CD4-positive, CD25-positive, alpha-beta regulatory T cell (primary cell): Measurements from ENCODE around the gene BABAM2. TPM values are rescaled to one million over a fixed set of nuclear protein-coding genes. Genes with fewer than 3 reads are reported as not detected.
A peak's percentile ranks its signal among the peaks of the same experiment; 100 is the strongest.

ENCODE experiments used
- ATAC-seq, 2 donors: fragments of 150-1000 bp; cut with Tn5 transposase; one replicate each; pipeline ENCODE4 v1.10.0; 2021; ENCODE audit warnings: low read depth in 2 of 2, moderate number of reproducible peaks in 2 of 2, moderate library complexity in 1 of 2
- DNase-seq, 3 donors: peaks; one replicate each; pipeline versions ENCODE4 v3.0.0 to v3.0.0-alpha.2; 2012 to 2022; ENCODE audit warnings: mixed read lengths in 1 of 3
- H3K27ac ChIP-seq: one replicate; pipeline ENCODE4 v1.7.0; 2013; ENCODE audit warnings: mild to moderate bottlenecking, low read length; ENCODE audit not compliant: insufficient read depth, poor library complexity, severe bottlenecking
- H3K27me3 ChIP-seq: one replicate; pipeline ENCODE4 v1.7.0; 2013; ENCODE audit warnings: low read length; ENCODE audit not compliant: control insufficient read depth, insufficient read depth
- H3K36me3 ChIP-seq: one replicate; pipeline ENCODE4 v1.7.0; 2013; ENCODE audit warnings: mild to moderate bottlenecking, low read length, moderate library complexity; ENCODE audit not compliant: control insufficient read depth, insufficient read depth
- H3K4me1 ChIP-seq: 2 replicates; pipeline ENCODE4 v1.7.0; 2013; ENCODE audit warnings: mild to moderate bottlenecking, low read length; ENCODE audit not compliant: insufficient read depth, control insufficient read depth, poor library complexity, severe bottlenecking
- H3K4me3 ChIP-seq: one replicate; pipeline ENCODE4 v1.7.0; 2013; ENCODE audit warnings: low read depth, mild to moderate bottlenecking, low read length, moderate library complexity
- H3K9me3 ChIP-seq, 2 experiments: 1 replicate in 1 of 2; 2 replicates in 1 of 2; pipeline ENCODE4 v1.7.0; 2013; ENCODE audit warnings: low read length in 2 of 2, mild to moderate bottlenecking in 1 of 2, moderate library complexity in 1 of 2; ENCODE audit not compliant: control insufficient read depth in 2 of 2
- H3K27ac Mint-ChIP-seq, 3 donors: one replicate each; pipeline ENCODE4 v1.8.0; 2020 to 2022; ENCODE audit warnings: mild to moderate bottlenecking in 3 of 3, mixed read lengths in 3 of 3, moderate library complexity in 2 of 3
- H3K27me3 Mint-ChIP-seq: one replicate; pipeline ENCODE4 v1.8.0; 2022; ENCODE audit warnings: mild to moderate bottlenecking, mixed read lengths
- H3K36me3 Mint-ChIP-seq: one replicate; pipeline ENCODE4 v1.8.0; 2020; ENCODE audit warnings: mixed read lengths
- H3K4me1 Mint-ChIP-seq, 4 donors: one replicate each; pipeline ENCODE4 v1.8.0; 2020 to 2022; ENCODE audit warnings: mixed read lengths in 4 of 4, mild to moderate bottlenecking in 1 of 4
- H3K4me3 Mint-ChIP-seq, 4 donors: one replicate each; pipeline ENCODE4 v1.8.0; 2020 to 2022; ENCODE audit warnings: mild to moderate bottlenecking in 4 of 4, mixed read lengths in 4 of 4, moderate library complexity in 3 of 4
- H3K9me3 Mint-ChIP-seq, 7 donors: one replicate each; pipeline ENCODE4 v1.8.0; 2020 to 2022; ENCODE audit warnings: mixed read lengths in 7 of 7, mild to moderate bottlenecking in 3 of 7, moderate library complexity in 2 of 7
- polyA plus RNA-seq, 4 donors: library from polyadenylated mRNA; unstranded; fragments of 300-500 nt; fragmentation: Illumina TruSeq; gene quantifications; one replicate each; pipeline ENCODE4 v1.2.3, GENCODE V29; 2021
- total RNA-seq: library from RNA; stranded (reverse); gene quantifications from one replicate; pipeline ENCODE4 v1.2.3, GENCODE V29; 2022

BABAM2 gene
- total and polyA plus RNA-seq, 5 donors from 2014 or later, result 42.9 to 70.0 (median 58.5) TPM

- Histone ChIP-seq H3K9me3 (no peaks in the 10 kb centered on the region), H3K27ac (no peak overlapping the region), H3K4me1 (peaks cover 29% of the 10 kb centered on the region), H3K4me3 (no peak overlapping the region), H3K36me3 (no peaks in the 10 kb centered on the region), H3K27me3 (no peaks in the 10 kb centered on the region)
- peaks cover 21 to 40% (median 35%) of the 10 kb centered on the region in 4 donors for H3K4me1 Mint-ChIP-seq
- peaks cover 11% of the 10 kb centered on the region for H3K27me3 Mint-ChIP-seq
- H3K27ac Mint-ChIP-seq, result peak overlapping the region in 2 of 3 donors; percentile 4 to 100
- peak overlapping the region in 2 of 4 donors; percentile 15 to 32 for H3K4me3 Mint-ChIP-seq
- DNase-seq, result no peak
- no peak for ATAC-seq
- peaks cover 0 to 3% (median 0%) of the 10 kb centered on the region in 7 donors for H3K9me3 Mint-ChIP-seq
- H3K36me3 Mint-ChIP-seq, result no peaks in the 10 kb centered on the region
Measured at GRCh38 chr2:27888790-27889189, 1.7 kb upstream of the BABAM2 start.

GRCh38 chr2:27889774-27890145 is 769 bp upstream of the BABAM2 start:
- peaks cover 0 to 3% (median 0%) of the 10 kb centered on the region in 7 donors for H3K9me3 Mint-ChIP-seq
- Histone ChIP-seq H3K9me3 (no peaks in the 10 kb centered on the region), H3K36me3 (no peaks in the 10 kb centered on the region), H3K27ac (peak overlapping the region; percentile 99), H3K4me3 (peak overlapping the region; percentile 83), H3K4me1 (peaks cover 29% of the 10 kb centered on the region), H3K27me3 (no peaks in the 10 kb centered on the region)
- H3K27ac Mint-ChIP-seq, result peak overlapping the region; percentile 100
- H3K4me1 Mint-ChIP-seq, result peaks cover 21 to 49% (median 44%) of the 10 kb centered on the region in 4 donors
- H3K27me3 Mint-ChIP-seq, result peaks cover 11% of the 10 kb centered on the region
- peaks cover 6% of the 10 kb centered on the region for H3K36me3 Mint-ChIP-seq
- DNase-seq (peak in 1 of 3 donors; percentile 8), ATAC-seq (no peak)
- H3K4me3 Mint-ChIP-seq, result peak overlapping the region; percentile 96 to 98 (median 97)

- Mint-ChIP-seq H3K4me1 (peaks cover 21 to 57% (median 47%) of the 10 kb centered on the region in 4 donors), H3K27ac (peak overlapping the region; percentile 100), H3K27me3 (peaks cover 11% of the 10 kb centered on the region), H3K4me3 (peak overlapping the region; percentile 94 to 98 (median 97)), H3K36me3 (peaks cover 20% of the 10 kb centered on the region), H3K9me3 (peaks cover 0 to 3% (median 0%) of the 10 kb centered on the region in 7 donors)
- H3K36me3 ChIP-seq, result peaks cover 3% of the 10 kb centered on the region
- H3K4me1 ChIP-seq, result peaks cover 29% of the 10 kb centered on the region
- DNase-seq, result peak; percentile 88 to 96 (median 89)
- H3K27ac ChIP-seq, result peak overlapping the region; percentile 99
- peak overlapping the region; percentile 87 for H3K4me3 ChIP-seq
- H3K27me3 ChIP-seq, result no peaks in the 10 kb centered on the region
- no peaks in the 10 kb centered on the region for H3K9me3 ChIP-seq
- ATAC-seq, result peak; percentile 9 to 13
Measured at GRCh38 chr2:27890924-27891672, 569 bp downstream of the BABAM2 start.

GRCh38 chr2:27891673-27892105 is 1.2 kb downstream of the BABAM2 start:
- Mint-ChIP-seq H3K4me3 (peak overlapping the region; percentile 94 to 98 (median 97)), H3K4me1 (peaks cover 21 to 59% (median 47%) of the 10 kb centered on the region in 4 donors), H3K36me3 (peaks cover 25% of the 10 kb centered on the region), H3K9me3 (peaks cover 0 to 3% (median 0%) of the 10 kb centered on the region in 7 donors), H3K27me3 (peaks cover 11% of the 10 kb centered on the region), H3K27ac (peak overlapping the region; percentile 100)
- Histone ChIP-seq H3K27ac (peak overlapping the region; percentile 99), H3K4me3 (peak overlapping the region; percentile 87), H3K27me3 (no peaks in the 10 kb centered on the region), H3K4me1 (peaks cover 29% of the 10 kb centered on the region), H3K9me3 (no peaks in the 10 kb centered on the region), H3K36me3 (peaks cover 6% of the 10 kb centered on the region)
- ATAC-seq (no peak), DNase-seq (no peak)

- DNase-seq, result peak in 2 of 3 donors; percentile 31 to 55
Measured at GRCh38 chr2:27893006-27893405, 2.5 kb downstream of the BABAM2 start.

GRCh38 chr2:27897717-27898116 is 7.2 kb downstream of the BABAM2 start:
- Histone ChIP-seq H3K36me3 (peaks cover 23% of the 10 kb centered on the region), H3K27me3 (no peaks in the 10 kb centered on the region), H3K27ac (no peak overlapping the region), H3K4me3 (no peak overlapping the region), H3K9me3 (no peaks in the 10 kb centered on the region), H3K4me1 (peaks cover 13% of the 10 kb centered on the region)
- H3K36me3 Mint-ChIP-seq, result peaks cover 49% of the 10 kb centered on the region
- H3K27me3 Mint-ChIP-seq, result no peaks in the 10 kb centered on the region
- H3K4me3 Mint-ChIP-seq, result no peak overlapping the region
- peaks cover 17 to 71% (median 52%) of the 10 kb centered on the region in 4 donors for H3K4me1 Mint-ChIP-seq
- ATAC-seq (no peak), DNase-seq (no peak)
- no peaks in the 10 kb centered on the region for H3K9me3 Mint-ChIP-seq
- peak overlapping the region; percentile 33 to 83 (median 77) for H3K27ac Mint-ChIP-seq

More at GRCh38 chr2:27893006-27893405, 2.5 kb downstream of the BABAM2 start:
- H3K27me3 ChIP-seq, result no peaks in the 10 kb centered on the region
- peaks cover 13% of the 10 kb centered on the region for H3K36me3 ChIP-seq
- H3K4me1 ChIP-seq, result peaks cover 29% of the 10 kb centered on the region
- Mint-ChIP-seq H3K9me3 (peaks cover 0 to 3% (median 0%) of the 10 kb centered on the region in 7 donors), H3K4me3 (peak overlapping the region in 3 of 4 donors; percentile 26 to 96 (median 38)), H3K36me3 (peaks cover 35% of the 10 kb centered on the region), H3K27ac (peak overlapping the region in 2 of 3 donors; percentile 81 to 100), H3K4me1 (peaks cover 25 to 72% (median 59%) of the 10 kb centered on the region in 4 donors), H3K27me3 (peaks cover 11% of the 10 kb centered on the region)
- H3K4me3 ChIP-seq, result peak overlapping the region; percentile 87
- peak overlapping the region; percentile 99 for H3K27ac ChIP-seq
- H3K9me3 ChIP-seq, result no peaks in the 10 kb centered on the region
- no peak for ATAC-seq

GRCh38 chr2:27901234-27901633 is 10.7 kb downstream of the BABAM2 start:
- H3K4me1 Mint-ChIP-seq, result peaks cover 15 to 65% (median 43%) of the 10 kb centered on the region in 4 donors
- ATAC-seq, result no peak
- no peak overlapping the region for H3K4me3 Mint-ChIP-seq
- Histone ChIP-seq H3K27ac (no peak overlapping the region), H3K4me3 (no peak overlapping the region), H3K9me3 (no peaks in the 10 kb centered on the region), H3K4me1 (peaks cover 6% of the 10 kb centered on the region), H3K27me3 (no peaks in the 10 kb centered on the region), H3K36me3 (peaks cover 19% of the 10 kb centered on the region)
- H3K27me3 Mint-ChIP-seq, result no peaks in the 10 kb centered on the region
- peak in 1 of 3 donors; percentile 19 for DNase-seq
- no peaks in the 10 kb centered on the region for H3K9me3 Mint-ChIP-seq
- peak overlapping the region in 1 of 3 donors; percentile 18 for H3K27ac Mint-ChIP-seq
- peaks cover 48% of the 10 kb centered on the region for H3K36me3 Mint-ChIP-seq
